ENCODE data around the gene NLRP7. TPM values are rescaled to one million over a fixed set of nuclear protein-coding genes. Genes with fewer than 3 reads are reported as not detected.

NLRP7 gene
- total RNA-seq, 1 experiment from 2014 or later, result 1.1 TPM

DNA sequence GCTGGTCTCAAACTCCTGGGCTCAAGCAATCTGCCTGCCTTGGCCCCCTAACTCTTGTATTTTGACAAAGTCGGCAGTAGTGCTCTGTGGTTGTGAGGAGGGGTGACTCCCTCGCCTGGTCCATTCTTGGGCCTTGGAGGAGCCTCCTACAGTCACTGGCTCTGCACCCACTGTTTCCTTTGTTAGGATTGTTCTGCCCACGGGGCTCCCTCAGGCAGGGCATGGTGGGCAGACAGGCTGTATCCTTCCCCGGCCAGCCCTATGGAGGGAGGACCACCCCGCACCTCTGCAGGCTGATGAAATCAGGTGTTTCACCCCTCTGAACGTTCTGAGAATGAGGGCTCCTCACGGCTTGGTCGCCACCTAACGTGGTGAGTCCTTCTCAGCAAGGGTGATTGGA, 64.1 kb downstream of the NLRP7 start:
- H2BK12ac ChIP-seq (ENCODE audit: insufficient read length, low read depth, low read length), result no peak overlapping the region
- no peak overlapping the region for H3K23ac ChIP-seq (ENCODE audit: insufficient read length, low read depth, low read length)
- TF ChIP-seq, protein P1, sequence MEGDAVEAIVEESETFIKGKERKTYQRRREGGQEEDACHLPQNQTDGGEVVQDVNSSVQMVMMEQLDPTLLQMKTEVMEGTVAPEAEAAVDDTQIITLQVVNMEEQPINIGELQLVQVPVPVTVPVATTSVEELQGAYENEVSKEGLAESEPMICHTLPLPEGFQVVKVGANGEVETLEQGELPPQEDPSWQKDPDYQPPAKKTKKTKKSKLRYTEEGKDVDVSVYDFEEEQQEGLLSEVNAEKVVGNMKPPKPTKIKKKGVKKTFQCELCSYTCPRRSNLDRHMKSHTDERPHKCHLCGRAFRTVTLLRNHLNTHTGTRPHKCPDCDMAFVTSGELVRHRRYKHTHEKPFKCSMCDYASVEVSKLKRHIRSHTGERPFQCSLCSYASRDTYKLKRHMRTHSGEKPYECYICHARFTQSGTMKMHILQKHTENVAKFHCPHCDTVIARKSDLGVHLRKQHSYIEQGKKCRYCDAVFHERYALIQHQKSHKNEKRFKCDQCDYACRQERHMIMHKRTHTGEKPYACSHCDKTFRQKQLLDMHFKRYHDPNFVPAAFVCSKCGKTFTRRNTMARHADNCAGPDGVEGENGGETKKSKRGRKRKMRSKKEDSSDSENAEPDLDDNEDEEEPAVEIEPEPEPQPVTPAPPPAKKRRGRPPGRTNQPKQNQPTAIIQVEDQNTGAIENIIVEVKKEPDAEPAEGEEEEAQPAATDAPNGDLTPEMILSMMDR (conservative IDR thresholded peaks at IDR 0.05), result no peak
- no peaks in the 10 kb centered on the region for H3K23me2 ChIP-seq (ENCODE audit: insufficient read length, low read depth, low read length, poor library complexity, severe bottlenecking)
- H3K36me3 Mint-ChIP-seq (ENCODE audit: insufficient read depth in 1 of 3, low read depth in 3 of 3), result peaks cover 0 to 5% (median 0%) of the 10 kb centered on the region in 3 experiments; a peak in 3 of 7 replicates
- no peak overlapping the region for H2AK5ac ChIP-seq (ENCODE audit: insufficient read length, low read length)
- peaks cover 0 to 10% of the 10 kb centered on the region in 2 experiments; a peak in 2 of 4 replicates for H3K4me1 Mint-ChIP-seq
- WGBS (ENCODE audit: extremely low coverage, insufficient read length, low lambda C conversion rate), result no CpG with 5 or more reads among the region's 9 CpGs
- H3K18ac ChIP-seq (ENCODE audit: insufficient read length, low read depth, low read length), result no peak overlapping the region
- no peak overlapping the region for H3K56ac ChIP-seq (ENCODE audit: insufficient read length, low read depth, low read length)
- H3K9ac ChIP-seq (ENCODE audit: extremely low read depth, insufficient read length, low read length), result no peak overlapping the region
- H2BK5ac ChIP-seq (ENCODE audit: insufficient read length, low read length), result no peak overlapping the region
- H3K9me3 ChIP-seq (ENCODE audit: control insufficient read depth, low read depth, low read length), result no peaks in the 10 kb centered on the region
- H3K4ac ChIP-seq (ENCODE audit: low read depth, low read length), result no peak overlapping the region
- no peak overlapping the region for H2BK15ac ChIP-seq (ENCODE audit: low read depth, low read length)
- no peak overlapping the region for H3K4me3 Mint-ChIP-seq
- no peaks in the 10 kb centered on the region for H3K4me1 ChIP-seq (ENCODE audit: insufficient read depth, low read length)
- no peaks in the 10 kb centered on the region for H3K27me3 ChIP-seq (ENCODE audit: insufficient read depth, low read length)
- peaks cover 7 to 95% of the 10 kb centered on the region in 2 experiments for H3K9me3 Mint-ChIP-seq
- no peak overlapping the region for H3K14ac ChIP-seq (ENCODE audit: insufficient read depth, low read length)
- no peak overlapping the region for H2AFZ ChIP-seq (ENCODE audit: low read length)
- no peaks in the 10 kb centered on the region for H4K20me1 ChIP-seq (ENCODE audit: control insufficient read depth, insufficient read depth, insufficient read length)
- DNase-seq, result no peak
- H3T11ph ChIP-seq (ENCODE audit: low read length), result no peak overlapping the region
- no peak overlapping the region for H3K27ac ChIP-seq (ENCODE audit: insufficient read length, low read depth, low read length)
- H3K27ac Mint-ChIP-seq, result no peak overlapping the region
- no peaks in the 10 kb centered on the region for H3K79me1 ChIP-seq (ENCODE audit: insufficient read depth, low read depth, low read length, poor library complexity, severe bottlenecking)
- H4K8ac ChIP-seq (replicated peaks; ENCODE audit: insufficient read length, low read depth, low read length), result no peak overlapping the region
- H3K79me2 ChIP-seq (ENCODE audit: insufficient read depth, low read length), result no peaks in the 10 kb centered on the region
- H2BK120ac ChIP-seq (ENCODE audit: low read depth, low read length, poor library complexity, severe bottlenecking), result no peak overlapping the region
- H4K5ac ChIP-seq (ENCODE audit: insufficient read length, low read depth, low read length), result no peak overlapping the region
- H2BK20ac ChIP-seq (ENCODE audit: low read depth, low read length, poor library complexity, severe bottlenecking), result no peak overlapping the region
- H3K4me2 ChIP-seq (ENCODE audit: insufficient read depth, insufficient read length, low read length), result no peak overlapping the region
- peaks cover 29% of the 10 kb centered on the region for H3K27me3 Mint-ChIP-seq (ENCODE audit: low read depth)
- H4K91ac ChIP-seq (ENCODE audit: insufficient read length, low read depth, low read length), result no peak overlapping the region
